Measurements from ENCODE around the gene OR2T2. TPM values are rescaled to one million over a fixed set of nuclear protein-coding genes. Genes with fewer than 3 reads are reported as not detected.
"Not testable (repeated sequence)": the region's sequence is repeated elsewhere in the genome, so short reads cannot be mapped to it uniquely, and the experiment has no call there.

Gene OR2T2
- total and polyA plus RNA-seq, 5 donors from 2014 or later, result not detected

GRCh38 chr1:248427526-248428191, 17.8 kb upstream of the OR2T2 start:
- H3K27ac Mint-ChIP-seq; H3K9me3 ChIP-seq (ENCODE audit: control insufficient read depth in 2 of 2, low read length in 2 of 2); ATAC-seq (ENCODE audit: low read depth in 2 of 2); H3K27ac ChIP-seq (ENCODE audit: insufficient read depth, low read length, poor library complexity, severe bottlenecking); H3K27me3 ChIP-seq (ENCODE audit: control insufficient read depth, insufficient read depth, low read length); H3K4me3 Mint-ChIP-seq; DNase-seq; H3K36me3 Mint-ChIP-seq; H3K4me1 Mint-ChIP-seq; H3K4me3 ChIP-seq (ENCODE audit: low read depth, low read length); H3K9me3 Mint-ChIP-seq; H3K36me3 ChIP-seq (ENCODE audit: control insufficient read depth, insufficient read depth, low read length); H3K27me3 Mint-ChIP-seq; H3K4me1 ChIP-seq (ENCODE audit: control insufficient read depth, insufficient read depth, low read length, poor library complexity, severe bottlenecking): not testable (repeated sequence)

GRCh38 chr1:248428192-248428533, 17.3 kb upstream of the OR2T2 start:
- H3K4me1 ChIP-seq (ENCODE audit: control insufficient read depth, insufficient read depth, low read length, poor library complexity, severe bottlenecking); H3K27ac Mint-ChIP-seq; H3K27me3 Mint-ChIP-seq; H3K27ac ChIP-seq (ENCODE audit: insufficient read depth, low read length, poor library complexity, severe bottlenecking); H3K36me3 ChIP-seq (ENCODE audit: control insufficient read depth, insufficient read depth, low read length); H3K4me3 Mint-ChIP-seq; H3K9me3 Mint-ChIP-seq; H3K9me3 ChIP-seq (ENCODE audit: control insufficient read depth in 2 of 2, low read length in 2 of 2); DNase-seq; H3K4me3 ChIP-seq (ENCODE audit: low read depth, low read length); H3K27me3 ChIP-seq (ENCODE audit: control insufficient read depth, insufficient read depth, low read length); H3K36me3 Mint-ChIP-seq; H3K4me1 Mint-ChIP-seq: not testable (repeated sequence)
- ATAC-seq (ENCODE audit: low read depth in 2 of 2), result peak in 1 of 2 donors; percentile 47

GRCh38 chr1:248431683-248432082, 13.8 kb upstream of the OR2T2 start:
- H3K4me1 Mint-ChIP-seq; H3K27ac Mint-ChIP-seq; H3K27me3 Mint-ChIP-seq; H3K36me3 Mint-ChIP-seq; ATAC-seq (ENCODE audit: low read depth in 2 of 2); H3K4me3 Mint-ChIP-seq; H3K36me3 ChIP-seq (ENCODE audit: control insufficient read depth, insufficient read depth, low read length); H3K4me3 ChIP-seq (ENCODE audit: low read depth, low read length); H3K27ac ChIP-seq (ENCODE audit: insufficient read depth, low read length, poor library complexity, severe bottlenecking); DNase-seq; H3K9me3 Mint-ChIP-seq; H3K4me1 ChIP-seq (ENCODE audit: control insufficient read depth, insufficient read depth, low read length, poor library complexity, severe bottlenecking); H3K9me3 ChIP-seq (ENCODE audit: control insufficient read depth in 2 of 2, low read length in 2 of 2); H3K27me3 ChIP-seq (ENCODE audit: control insufficient read depth, insufficient read depth, low read length): not testable (repeated sequence)

GRCh38 chr1:248432201-248432600, 13.2 kb upstream of the OR2T2 start:
- not testable (repeated sequence) for H3K4me1 ChIP-seq (ENCODE audit: control insufficient read depth, insufficient read depth, low read length, poor library complexity, severe bottlenecking); H3K4me3 Mint-ChIP-seq; H3K27me3 Mint-ChIP-seq; H3K4me1 Mint-ChIP-seq; H3K36me3 Mint-ChIP-seq; H3K4me3 ChIP-seq (ENCODE audit: low read depth, low read length); ATAC-seq (ENCODE audit: low read depth in 2 of 2); H3K27ac ChIP-seq (ENCODE audit: insufficient read depth, low read length, poor library complexity, severe bottlenecking); H3K27ac Mint-ChIP-seq; H3K9me3 ChIP-seq (ENCODE audit: control insufficient read depth in 2 of 2, low read length in 2 of 2); H3K9me3 Mint-ChIP-seq; H3K27me3 ChIP-seq (ENCODE audit: control insufficient read depth, insufficient read depth, low read length); H3K36me3 ChIP-seq (ENCODE audit: control insufficient read depth, insufficient read depth, low read length); DNase-seq

- not testable (repeated sequence) for H3K27me3 ChIP-seq (ENCODE audit: control insufficient read depth, insufficient read depth, low read length); H3K9me3 Mint-ChIP-seq; H3K4me1 Mint-ChIP-seq; H3K36me3 Mint-ChIP-seq; H3K4me1 ChIP-seq (ENCODE audit: control insufficient read depth, insufficient read depth, low read length, poor library complexity, severe bottlenecking); DNase-seq; H3K27ac Mint-ChIP-seq; H3K36me3 ChIP-seq (ENCODE audit: control insufficient read depth, insufficient read depth, low read length); H3K4me3 ChIP-seq (ENCODE audit: low read depth, low read length); H3K4me3 Mint-ChIP-seq; H3K27ac ChIP-seq (ENCODE audit: insufficient read depth, low read length, poor library complexity, severe bottlenecking); H3K27me3 Mint-ChIP-seq; H3K9me3 ChIP-seq (ENCODE audit: control insufficient read depth in 2 of 2, low read length in 2 of 2)
- peak in 1 of 2 donors; percentile 22 for ATAC-seq (ENCODE audit: low read depth in 2 of 2)
Observed at GRCh38 chr1:248433811-248434415, 11.5 kb upstream of the OR2T2 start.

- not testable (repeated sequence) for H3K4me3 ChIP-seq (ENCODE audit: low read depth, low read length); ATAC-seq (ENCODE audit: low read depth in 2 of 2); H3K27ac Mint-ChIP-seq; H3K9me3 ChIP-seq (ENCODE audit: control insufficient read depth in 2 of 2, low read length in 2 of 2); H3K27me3 Mint-ChIP-seq; H3K4me3 Mint-ChIP-seq; H3K36me3 ChIP-seq (ENCODE audit: control insufficient read depth, insufficient read depth, low read length); H3K27me3 ChIP-seq (ENCODE audit: control insufficient read depth, insufficient read depth, low read length); H3K4me1 Mint-ChIP-seq; DNase-seq; H3K36me3 Mint-ChIP-seq; H3K9me3 Mint-ChIP-seq; H3K27ac ChIP-seq (ENCODE audit: insufficient read depth, low read length, poor library complexity, severe bottlenecking); H3K4me1 ChIP-seq (ENCODE audit: control insufficient read depth, insufficient read depth, low read length, poor library complexity, severe bottlenecking)
Observed at GRCh38 chr1:248434913-248435312, 10.5 kb upstream of the OR2T2 start.

GRCh38 chr1:248436303-248436702, 9.1 kb upstream of the OR2T2 start:
- H3K27ac Mint-ChIP-seq; H3K9me3 ChIP-seq (ENCODE audit: control insufficient read depth in 2 of 2, low read length in 2 of 2); ATAC-seq (ENCODE audit: low read depth in 2 of 2): not testable (repeated sequence)

GRCh38 chr1:248438668-248439067, 6.8 kb upstream of the OR2T2 start:
- not testable (repeated sequence) for H3K27me3 ChIP-seq (ENCODE audit: control insufficient read depth, insufficient read depth, low read length); H3K27me3 Mint-ChIP-seq; H3K27ac ChIP-seq (ENCODE audit: insufficient read depth, low read length, poor library complexity, severe bottlenecking); H3K4me1 Mint-ChIP-seq; H3K4me3 ChIP-seq (ENCODE audit: low read depth, low read length); H3K9me3 ChIP-seq (ENCODE audit: control insufficient read depth in 2 of 2, low read length in 2 of 2); H3K4me1 ChIP-seq (ENCODE audit: control insufficient read depth, insufficient read depth, low read length, poor library complexity, severe bottlenecking); DNase-seq; H3K36me3 ChIP-seq (ENCODE audit: control insufficient read depth, insufficient read depth, low read length); H3K36me3 Mint-ChIP-seq; H3K9me3 Mint-ChIP-seq; H3K27ac Mint-ChIP-seq; H3K4me3 Mint-ChIP-seq; ATAC-seq (ENCODE audit: low read depth in 2 of 2)

More at GRCh38 chr1:248436303-248436702, 9.1 kb upstream of the OR2T2 start:
- not testable (repeated sequence) for DNase-seq; H3K4me3 ChIP-seq (ENCODE audit: low read depth, low read length); H3K9me3 Mint-ChIP-seq; H3K27me3 Mint-ChIP-seq; H3K27me3 ChIP-seq (ENCODE audit: control insufficient read depth, insufficient read depth, low read length); H3K4me3 Mint-ChIP-seq; H3K36me3 Mint-ChIP-seq; H3K4me1 ChIP-seq (ENCODE audit: control insufficient read depth, insufficient read depth, low read length, poor library complexity, severe bottlenecking); H3K27ac ChIP-seq (ENCODE audit: insufficient read depth, low read length, poor library complexity, severe bottlenecking); H3K4me1 Mint-ChIP-seq; H3K36me3 ChIP-seq (ENCODE audit: control insufficient read depth, insufficient read depth, low read length)

Data from CD4-positive, CD25-positive, alpha-beta regulatory T cell (primary cell).